DOHH2 (cell line): ENCODE data around the gene MEGF8.

Experiments used
- EZH2phosphoT487 ChIP-seq: fragments of 200-600 bp; sonication (generic); IDR thresholded peaks from 2 replicates; pipeline ENCODE4 v1.6.1; 2017; ENCODE audit warnings: borderline replicate concordance, mild to moderate bottlenecking, antibody characterized with exemption, low read length, moderate library complexity, mixed read lengths
- TF ChIP-seq, protein P1 (sequence below): fragments of 200-600 bp; sonication (generic); IDR thresholded peaks from one replicate; pipeline ENCODE4 v1.5.1; 2014; ENCODE audit warnings: antibody characterized with exemption, mild to moderate bottlenecking, low read depth, low read length; ENCODE audit not compliant: poor library complexity, severe bottlenecking

DNA sequence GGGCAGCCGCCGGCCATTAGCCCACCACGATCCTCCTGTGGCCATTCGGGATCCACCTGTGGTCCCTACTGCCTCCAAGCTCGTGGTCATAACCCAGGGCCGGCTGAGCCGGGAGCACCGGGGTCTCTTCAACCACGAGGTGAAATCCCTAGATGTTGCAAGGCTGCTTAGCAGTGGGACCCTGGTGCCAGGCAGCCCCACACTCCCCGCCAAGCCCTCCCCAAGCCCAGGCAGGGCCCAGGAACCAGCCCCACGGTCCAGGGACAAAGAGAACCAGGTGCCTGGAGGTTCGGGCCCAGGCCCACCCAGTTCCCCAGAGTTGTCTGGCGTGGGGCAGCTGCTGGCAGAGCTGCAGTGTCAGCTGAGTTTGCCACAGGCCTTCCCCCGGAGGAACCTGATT lies 15.7 kb upstream of the MEGF8 start:
- TF ChIP-seq, protein P1, sequence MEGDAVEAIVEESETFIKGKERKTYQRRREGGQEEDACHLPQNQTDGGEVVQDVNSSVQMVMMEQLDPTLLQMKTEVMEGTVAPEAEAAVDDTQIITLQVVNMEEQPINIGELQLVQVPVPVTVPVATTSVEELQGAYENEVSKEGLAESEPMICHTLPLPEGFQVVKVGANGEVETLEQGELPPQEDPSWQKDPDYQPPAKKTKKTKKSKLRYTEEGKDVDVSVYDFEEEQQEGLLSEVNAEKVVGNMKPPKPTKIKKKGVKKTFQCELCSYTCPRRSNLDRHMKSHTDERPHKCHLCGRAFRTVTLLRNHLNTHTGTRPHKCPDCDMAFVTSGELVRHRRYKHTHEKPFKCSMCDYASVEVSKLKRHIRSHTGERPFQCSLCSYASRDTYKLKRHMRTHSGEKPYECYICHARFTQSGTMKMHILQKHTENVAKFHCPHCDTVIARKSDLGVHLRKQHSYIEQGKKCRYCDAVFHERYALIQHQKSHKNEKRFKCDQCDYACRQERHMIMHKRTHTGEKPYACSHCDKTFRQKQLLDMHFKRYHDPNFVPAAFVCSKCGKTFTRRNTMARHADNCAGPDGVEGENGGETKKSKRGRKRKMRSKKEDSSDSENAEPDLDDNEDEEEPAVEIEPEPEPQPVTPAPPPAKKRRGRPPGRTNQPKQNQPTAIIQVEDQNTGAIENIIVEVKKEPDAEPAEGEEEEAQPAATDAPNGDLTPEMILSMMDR, result no peak
- TF ChIP-seq EZH2phosphoT487, result no peak
